T-helper 2 cell (primary cell): Measurements from ENCODE around the gene SPTLC2.
A peak's percentile ranks its signal among the peaks of the same experiment; 100 is the strongest.

Experiments
- DNase-seq, 5 experiments: peaks; one replicate each; pipeline versions ENCODE4 v3.0.0 to v3.0.0-alpha.2; 2012 to 2022

Gene SPTLC2

GRCh38 chr14:77502109-77502782, 114.2 kb downstream of the SPTLC2 start:
- no peak for DNase-seq

GRCh38 chr14:77498984-77499527, 117.4 kb downstream of the SPTLC2 start:
- DNase-seq: no peak

GRCh38 chr14:77498120-77498979, 118.1 kb downstream of the SPTLC2 start, which contains the start of gene ISM2:
Gene ISM2 (minus strand): TSS chr14:77498816. CDS start chr14:77498793, 23 bp downstream.
- peak in 3 of 5 experiments; percentile 10 to 54 (median 16) for DNase-seq

- no peak for DNase-seq
Observed at GRCh38 chr14:77495334-77495733, 121.1 kb downstream of the SPTLC2 start.

GRCh38 chr14:77491056-77491455, 125.4 kb downstream of the SPTLC2 start:
- no peak for DNase-seq

GRCh38 chr14:77490347-77490986, 126.0 kb downstream of the SPTLC2 start:
- DNase-seq: no peak

- DNase-seq: no peak
Observed at GRCh38 chr14:77489041-77489440, 127.4 kb downstream of the SPTLC2 start.

GRCh38 chr14:77488558-77488957, 127.9 kb downstream of the SPTLC2 start:
- no peak for DNase-seq

- DNase-seq: no peak
Observed at GRCh38 chr14:77485901-77486678, 130.3 kb downstream of the SPTLC2 start.

- DNase-seq: no peak
Observed at GRCh38 chr14:77485256-77485655, 131.2 kb downstream of the SPTLC2 start.

- no peak for DNase-seq
Observed at GRCh38 chr14:77482422-77482821, 134.0 kb downstream of the SPTLC2 start.

- DNase-seq: no peak
Observed at GRCh38 chr14:77478796-77479195, 137.6 kb downstream of the SPTLC2 start.

GRCh38 chr14:77478029-77478428, 138.4 kb downstream of the SPTLC2 start:
- DNase-seq: no peak

GRCh38 chr14:77475432-77476115, 140.9 kb downstream of the SPTLC2 start:
- no peak for DNase-seq

GRCh38 chr14:77474479-77475177, 141.8 kb downstream of the SPTLC2 start:
- DNase-seq: no peak

GRCh38 chr14:77473921-77474320, 142.5 kb downstream of the SPTLC2 start:
- DNase-seq: no peak

GRCh38 chr14:77470224-77470870, 146.1 kb downstream of the SPTLC2 start:
- DNase-seq: no peak

- no peak for DNase-seq
Observed at GRCh38 chr14:77469539-77469938, 146.9 kb downstream of the SPTLC2 start.

GRCh38 chr14:77469067-77469505, 147.4 kb downstream of the SPTLC2 start:
- no peak for DNase-seq

- no peak for DNase-seq
Observed at GRCh38 chr14:77467801-77468200, 148.6 kb downstream of the SPTLC2 start.
